Measurements from ENCODE around the gene ACTN1.

DNA sequence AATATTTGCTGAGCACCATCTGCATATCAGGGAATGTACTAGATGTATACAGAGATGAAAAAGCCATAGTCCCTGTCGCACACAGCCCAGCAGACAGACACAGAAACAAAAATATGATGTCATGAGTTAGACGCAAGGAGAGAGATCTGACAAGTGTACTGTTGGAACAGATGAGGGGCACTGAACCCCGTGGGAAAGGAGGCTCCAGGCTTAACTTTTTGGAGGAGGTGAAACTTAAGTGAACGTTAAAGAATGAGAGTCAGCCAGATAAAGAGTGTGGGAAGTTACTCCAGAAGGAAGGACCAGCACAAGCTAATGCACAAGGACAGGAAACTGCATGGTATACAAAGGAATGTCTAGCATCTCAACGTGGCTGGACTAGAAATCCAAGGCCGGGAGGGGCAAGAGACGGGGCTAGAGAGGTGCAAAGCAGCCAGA lies 2.5 kb upstream of the ACTN1 start:
- TF ChIP-seq EZH2 (IDR thresholded peaks at IDR 0.05; ENCODE audit: borderline replicate concordance), result no peak
- TF ChIP-seq, protein P1, sequence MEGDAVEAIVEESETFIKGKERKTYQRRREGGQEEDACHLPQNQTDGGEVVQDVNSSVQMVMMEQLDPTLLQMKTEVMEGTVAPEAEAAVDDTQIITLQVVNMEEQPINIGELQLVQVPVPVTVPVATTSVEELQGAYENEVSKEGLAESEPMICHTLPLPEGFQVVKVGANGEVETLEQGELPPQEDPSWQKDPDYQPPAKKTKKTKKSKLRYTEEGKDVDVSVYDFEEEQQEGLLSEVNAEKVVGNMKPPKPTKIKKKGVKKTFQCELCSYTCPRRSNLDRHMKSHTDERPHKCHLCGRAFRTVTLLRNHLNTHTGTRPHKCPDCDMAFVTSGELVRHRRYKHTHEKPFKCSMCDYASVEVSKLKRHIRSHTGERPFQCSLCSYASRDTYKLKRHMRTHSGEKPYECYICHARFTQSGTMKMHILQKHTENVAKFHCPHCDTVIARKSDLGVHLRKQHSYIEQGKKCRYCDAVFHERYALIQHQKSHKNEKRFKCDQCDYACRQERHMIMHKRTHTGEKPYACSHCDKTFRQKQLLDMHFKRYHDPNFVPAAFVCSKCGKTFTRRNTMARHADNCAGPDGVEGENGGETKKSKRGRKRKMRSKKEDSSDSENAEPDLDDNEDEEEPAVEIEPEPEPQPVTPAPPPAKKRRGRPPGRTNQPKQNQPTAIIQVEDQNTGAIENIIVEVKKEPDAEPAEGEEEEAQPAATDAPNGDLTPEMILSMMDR (IDR thresholded peaks at IDR 0.05; ENCODE audit: poor library complexity), result no peak

Measured in hepatocyte (in vitro differentiated cells).